Measurements from ENCODE around the gene ALDOB. TPM values are rescaled to one million over a fixed set of nuclear protein-coding genes. Genes with fewer than 3 reads are reported as not detected.

Gene ALDOB
- total and polyA plus RNA-seq, 2 donors from 2014 or later: 11.0 to 4,265 TPM

DNA sequence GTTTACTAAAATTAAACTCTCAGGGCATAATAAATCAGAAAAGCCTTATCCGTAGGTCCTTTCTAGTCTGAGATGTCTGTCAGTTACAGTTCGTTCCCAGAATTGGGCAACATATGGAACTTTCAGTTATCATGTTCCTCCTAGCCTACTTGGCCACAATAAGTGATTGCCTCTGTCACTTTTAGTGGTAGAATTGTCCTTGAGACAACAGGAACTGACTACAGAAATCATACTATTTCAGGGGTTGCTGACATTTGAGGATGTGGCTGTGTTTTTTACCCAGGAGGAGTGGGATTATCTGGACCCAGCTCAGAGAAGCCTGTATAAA lies 36.0 kb downstream of the ALDOB start:
- H3K36me3 ChIP-seq (ENCODE audit: control insufficient read depth in 2 of 3, insufficient read depth in 3 of 3, low read length in 3 of 3): peaks cover 22 to 36% (median 26%) of the 10 kb centered on the region in 3 donors
- DNase-seq (no peak), FAIRE-seq (no peak)
- H3K27ac ChIP-seq (ENCODE audit: low read depth in 2 of 2, low read length in 2 of 2): peak overlapping the region in 1 of 2 donors; percentile 56
- intact Hi-C loops (cut with DNase I): no loop called here
- peaks cover 3 to 8% (median 8%) of the 10 kb centered on the region in 3 donors for H3K4me1 ChIP-seq (ENCODE audit: control insufficient read depth in 2 of 3, insufficient read depth in 2 of 3, low read depth in 1 of 3, low read length in 3 of 3)
- no peaks in the 10 kb centered on the region for H3K27me3 ChIP-seq (ENCODE audit: control insufficient read depth, insufficient read depth, low read length)
- H3K9me3 ChIP-seq (ENCODE audit: control insufficient read depth in 2 of 3, insufficient read depth in 1 of 3, low read length in 3 of 3): peaks cover 0 to 11% (median 5%) of the 10 kb centered on the region in 3 donors
- peak overlapping the region; percentile 63 to 96 (median 78) for H3K4me3 ChIP-seq (ENCODE audit: low read length in 3 of 3)
- peak overlapping the region; percentile 62 to 85 (median 80) for H3K9ac ChIP-seq (ENCODE audit: low read length in 3 of 3)
- TF ChIP-seq CTCF (IDR thresholded peaks at IDR 0.05; ENCODE audit: borderline replicate concordance, extremely low read depth, insufficient read depth): no peak

GRCh38 chr9:101398930-101399642 lies 36.5 kb downstream of the ALDOB start:
- H3K27ac ChIP-seq (ENCODE audit: low read depth in 2 of 2, low read length in 2 of 2): peak overlapping the region; percentile 56 to 75

GRCh38 chr9:101398068-101398929 lies 37.3 kb downstream of the ALDOB start, which contains the start of the genes MRPL50 and ZNF189:
Gene MRPL50, minus strand, starts transcription at chr9:101398618. Its CDS starts 26 bp downstream, at chr9:101398592.
Gene ZNF189, plus strand, starts transcription at chr9:101398851. Its CDS starts 306 bp downstream, at chr9:101399157.
- no peak for TF ChIP-seq CTCF (IDR thresholded peaks at IDR 0.05; ENCODE audit: borderline replicate concordance, extremely low read depth, insufficient read depth)
- Histone ChIP-seq H3K9ac (ENCODE audit: low read length in 3 of 3) (peak within 1 kb of the TSS; percentile 93 to 100 (median 97)), H3K36me3 (ENCODE audit: control insufficient read depth in 2 of 3, insufficient read depth in 3 of 3, low read length in 3 of 3) (peaks cover 13 to 25% (median 20%) of the 10 kb centered on the region in 3 donors), H3K4me3 (ENCODE audit: low read length in 3 of 3) (peak within 1 kb of the TSS; percentile 96 to 99 (median 97)), H3K9me3 (ENCODE audit: control insufficient read depth in 2 of 3, insufficient read depth in 1 of 3, low read length in 3 of 3) (peaks cover 0 to 5% (median 3%) of the 10 kb centered on the region in 3 donors), H3K27ac (ENCODE audit: low read depth in 2 of 2, low read length in 2 of 2) (peak within 1 kb of the TSS; percentile 84 to 88), H3K27me3 (ENCODE audit: control insufficient read depth, insufficient read depth, low read length) (no peaks in the 10 kb centered on the region), H3K4me1 (ENCODE audit: control insufficient read depth in 2 of 3, insufficient read depth in 2 of 3, low read depth in 1 of 3, low read length in 3 of 3) (peaks cover 3 to 8% (median 8%) of the 10 kb centered on the region in 3 donors)
- peak; percentile 98 to 100 (median 99) for DNase-seq
- FAIRE-seq: peak; percentile 96
- intact Hi-C loops (cut with DNase I): no loop called here

More at GRCh38 chr9:101398930-101399642, 36.5 kb downstream of the ALDOB start:
- H3K9ac ChIP-seq (ENCODE audit: low read length in 3 of 3): peak overlapping the region; percentile 62 to 85 (median 80)
- peak overlapping the region; percentile 63 to 96 (median 78) for H3K4me3 ChIP-seq (ENCODE audit: low read length in 3 of 3)
- peaks cover 3 to 8% (median 8%) of the 10 kb centered on the region in 3 donors for H3K4me1 ChIP-seq (ENCODE audit: control insufficient read depth in 2 of 3, insufficient read depth in 2 of 3, low read depth in 1 of 3, low read length in 3 of 3)
- peaks cover 21 to 32% (median 25%) of the 10 kb centered on the region in 3 donors for H3K36me3 ChIP-seq (ENCODE audit: control insufficient read depth in 2 of 3, insufficient read depth in 3 of 3, low read length in 3 of 3)
- H3K27me3 ChIP-seq (ENCODE audit: control insufficient read depth, insufficient read depth, low read length): no peaks in the 10 kb centered on the region
- DNase-seq: peak in 3 of 5 donors; percentile 31 to 90 (median 44)
- intact Hi-C loops (cut with DNase I): no loop called here
- no peak for FAIRE-seq
- no peak for TF ChIP-seq CTCF (IDR thresholded peaks at IDR 0.05; ENCODE audit: borderline replicate concordance, extremely low read depth, insufficient read depth)
- H3K9me3 ChIP-seq (ENCODE audit: control insufficient read depth in 2 of 3, insufficient read depth in 1 of 3, low read length in 3 of 3): peaks cover 0 to 11% (median 5%) of the 10 kb centered on the region in 3 donors

Measured in kidney (tissue), 14 donors.